Measurements from ENCODE around the gene CRKL. TPM values are rescaled to one million over a fixed set of nuclear protein-coding genes. Genes with fewer than 3 reads are reported as not detected.

CRKL gene
- polyA plus RNA-seq, 2 of the 4 experiments (the other 2 are of a cell fraction) = 21.4 to 22.8 TPM

- CTCF ChIA-PET = no interaction called here
- Histone ChIP-seq H3K9me3 (no peaks in the 10 kb centered on the region), H3K4me1 (no peaks in the 10 kb centered on the region), H3K4me2 (no peak overlapping the region), H3K4me3 (no peak overlapping the region), H3K27ac (no peak overlapping the region)
- POLR2A ChIA-PET = interaction anchor here (1.0 to 1.2 kb wide), 2 partner anchors 8 to 12 kb away, joined by 3 read pairs; partner anchors contain the start of gene LZTR1
- WGBS (ENCODE audit: missing lambda C conversion rate) = 90% methylated on average over 10 of the region's 30 CpGs
- FAIRE-seq = no peak
- TF ChIP-seq REST (IDR thresholded peaks at IDR 0.05) = no peak
- no peak for TF ChIP-seq CEBPB (IDR thresholded peaks at IDR 0.05)
- no peak for TF ChIP-seq ZC3H11A (IDR thresholded peaks at IDR 0.05)
- no peak for TF ChIP-seq ESRRA (IDR thresholded peaks at IDR 0.05; ENCODE audit: borderline replicate concordance, low read length)
- TF ChIP-seq FOSL2 (IDR thresholded peaks at IDR 0.05) = no peak
- no peak for TF ChIP-seq FOSL2 (CRISPR knock-in tag; IDR thresholded peaks at IDR 0.05)
- TF ChIP-seq GATA3 (IDR thresholded peaks at IDR 0.05; ENCODE audit: borderline replicate concordance) = no peak
- no peak for TF ChIP-seq FOSB (CRISPR knock-in tag; IDR thresholded peaks at IDR 0.05)
- TF ChIP-seq E2F6 (IDR thresholded peaks at IDR 0.05; ENCODE audit: borderline replicate concordance, low read depth) = no peak
- no peak for TF ChIP-seq RFX5 (IDR thresholded peaks at IDR 0.05)
- TF ChIP-seq BHLHE40 (IDR thresholded peaks at IDR 0.05; ENCODE audit: low read depth, low read length) = no peak
- TF ChIP-seq MAX (IDR thresholded peaks at IDR 0.05) = no peak
- no peak for TF ChIP-seq ELK1 (IDR thresholded peaks at IDR 0.05; ENCODE audit: low read depth, low read length)
- no peak for TF ChIP-seq TP53 (CRISPR knock-in tag; IDR thresholded peaks at IDR 0.05)
- TF ChIP-seq KDM1A (IDR thresholded peaks at IDR 0.05; ENCODE audit: low read depth) = no peak
- TF ChIP-seq HOXA7 (CRISPR knock-in tag; IDR thresholded peaks at IDR 0.05) = no peak
- ATAC-seq = no peak
- no peak for DNase-seq (ENCODE audit: low read depth in 1 of 2, low spot score in 1 of 2)
These were observed 77.1 kb downstream of the CRKL start for GRCh38 chr22:20994128-20994901.

- no peaks in the 10 kb centered on the region for H3K9me3 ChIP-seq
- no peak for FAIRE-seq
These were observed 77.7 kb downstream of the CRKL start for GRCh38 chr22:20994902-20995241.

More at GRCh38 chr22:20994902-20995241, 77.7 kb downstream of the CRKL start:
- Histone ChIP-seq H3K4me2 (no peak overlapping the region), H3K4me1 (no peaks in the 10 kb centered on the region), H3K4me3 (no peak overlapping the region), H3K27ac (no peak overlapping the region)
- CTCF ChIA-PET = no interaction called here
- no peak for DNase-seq (ENCODE audit: low read depth in 1 of 2, low spot score in 1 of 2)
- POLR2A ChIA-PET = interaction anchor here (1.0 kb wide), 1 partner anchor 13 kb away, joined by 3 read pairs; the partner anchor contains the start of gene LZTR1
- WGBS (ENCODE audit: missing lambda C conversion rate) = no CpG with 5 or more reads among the region's 10 CpGs
- ATAC-seq = no peak
- no peak for TF ChIP-seq TP53 (CRISPR knock-in tag; IDR thresholded peaks at IDR 0.05)
- no peak for TF ChIP-seq TFCP2L1 (CRISPR knock-in tag; IDR thresholded peaks at IDR 0.05)
- TF ChIP-seq HEYL (CRISPR knock-in tag; IDR thresholded peaks at IDR 0.05) = no peak
- no peak for TF ChIP-seq CTCF (IDR thresholded peaks at IDR 0.05)
- TF ChIP-seq NR3C1 (IDR thresholded peaks at IDR 0.05) = no peak
- no peak for TF ChIP-seq MAFK (IDR thresholded peaks at IDR 0.05; ENCODE audit: partially characterized antibody)
- no peak for TF ChIP-seq ZSCAN20 (CRISPR knock-in tag; IDR thresholded peaks at IDR 0.05)
- TF ChIP-seq SREBF2 (IDR thresholded peaks at IDR 0.05) = no peak
- no peak for TF ChIP-seq HDAC2 (IDR thresholded peaks at IDR 0.05)
- TF ChIP-seq JUN (IDR thresholded peaks at IDR 0.05) = no peak
- no peak for TF ChIP-seq PHF8 (IDR thresholded peaks at IDR 0.05; ENCODE audit: borderline replicate concordance, low read depth)
- TF ChIP-seq CEBPB (IDR thresholded peaks at IDR 0.05) = no peak

Data from A549 (cell line).